ENCODE measurements around the gene CD33. TPM values are rescaled to one million over a fixed set of nuclear protein-coding genes. Genes with fewer than 3 reads are reported as not detected.

The CD33 gene
- total RNA-seq, 1 experiment from 2014 or later, result 0.13 TPM

DNA sequence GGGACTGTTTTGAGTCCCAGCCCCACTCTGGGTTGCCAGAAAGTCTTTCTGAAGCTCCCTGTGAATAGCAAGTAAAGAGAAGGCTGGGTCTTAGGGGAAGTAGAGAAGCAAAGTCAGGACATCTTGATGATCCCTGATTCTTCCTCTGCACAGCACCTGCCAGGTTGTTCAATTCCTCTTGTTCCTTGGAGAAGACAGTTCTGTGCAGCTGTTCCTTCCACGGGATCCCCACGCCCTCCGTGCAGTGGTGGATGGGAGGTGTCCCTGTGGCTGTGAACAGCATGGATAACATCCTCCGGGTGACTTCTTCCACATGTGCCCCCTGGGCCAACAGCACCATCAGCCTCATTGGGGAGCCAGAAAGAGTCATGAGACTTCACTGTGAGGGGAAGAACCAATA lies 57.5 kb downstream of the CD33 start:
- intact Hi-C loops (cut with micrococcal nuclease; ENCODE audit: unreplicated experiment), result no loop called here
- no peaks in the 10 kb centered on the region for H3K9me3 ChIP-seq (ENCODE audit: control insufficient read depth, insufficient read depth, low read depth, low read length)
- H3K36me3 ChIP-seq (ENCODE audit: control insufficient read depth, insufficient read depth, low read length), result no peaks in the 10 kb centered on the region
- in situ Hi-C loops (cut with HindIII; ENCODE audit: low pct_unique_long_range_greater_than_20kb, low sequenced_read_pairs), result no loop called here
- DNase-seq (ENCODE audit: low read depth, low spot score) (no peak), ATAC-seq (no peak)
- H3K4me1 ChIP-seq (ENCODE audit: control insufficient read depth, insufficient read depth, low read length), result no peaks in the 10 kb centered on the region
- TF ChIP-seq CTCF (IDR thresholded peaks at IDR 0.05), result no peak
- TF ChIP-seq TCF7L2 (IDR thresholded peaks at IDR 0.05; ENCODE audit: low read depth, low read length), result no peak
- no peak for TF ChIP-seq POLR2AphosphoS5 (IDR thresholded peaks at IDR 0.05; ENCODE audit: low read depth, low read length)
- TF ChIP-seq REST (IDR thresholded peaks at IDR 0.05; ENCODE audit: insufficient read depth in 1 of 2, low read depth in 2 of 2, low read length in 1 of 2), result no peak
- no peak for TF ChIP-seq SIN3A (IDR thresholded peaks at IDR 0.05; ENCODE audit: borderline replicate concordance, insufficient read depth, low read depth, low read length)
- H3K27me3 ChIP-seq (ENCODE audit: control insufficient read depth, insufficient read depth, low read length), result no peaks in the 10 kb centered on the region; the same call in 1 of the 2 replicates
- H3K4me3 ChIP-seq (ENCODE audit: low read depth in 2 of 2, low read length in 2 of 2), result no peak overlapping the region
- no TSS peak for BruUV-seq (replicated peaks)
- POLR2A ChIA-PET, result no interaction called here
- H3K27ac ChIP-seq (ENCODE audit: low read length), result no peak overlapping the region
- CTCF ChIA-PET, result no interaction called here

DNA sequence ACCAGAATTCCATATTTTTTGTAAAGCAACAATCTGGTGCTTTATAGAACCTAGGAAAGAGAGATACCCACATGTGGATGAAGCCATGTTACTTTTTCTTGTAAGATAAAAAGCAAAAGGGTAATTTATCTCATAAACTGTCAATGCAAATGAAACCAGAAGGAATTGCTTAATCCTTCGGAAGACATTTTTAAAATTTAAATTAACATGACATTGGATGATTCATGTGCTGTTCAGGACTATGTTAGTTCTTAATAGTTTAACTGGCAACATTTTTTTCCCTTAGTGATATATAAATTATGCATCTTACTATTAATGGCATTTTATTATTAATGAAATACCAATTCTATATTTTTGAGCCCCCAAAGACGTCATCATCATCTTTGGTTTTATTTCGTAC lies 60.8 kb downstream of the CD33 start:
- in situ Hi-C loops (cut with HindIII; ENCODE audit: low pct_unique_long_range_greater_than_20kb, low sequenced_read_pairs) (no loop called here), intact Hi-C loops (cut with micrococcal nuclease; ENCODE audit: unreplicated experiment) (no loop called here)
- no peak overlapping the region for H3K4me3 ChIP-seq (ENCODE audit: low read depth in 2 of 2, low read length in 2 of 2)
- ChIA-PET POLR2A (no interaction called here), CTCF (no interaction called here)
- H3K9me3 ChIP-seq (ENCODE audit: control insufficient read depth, insufficient read depth, low read depth, low read length), result no peaks in the 10 kb centered on the region
- H3K4me1 ChIP-seq (ENCODE audit: control insufficient read depth, insufficient read depth, low read length), result no peaks in the 10 kb centered on the region
- no peaks in the 10 kb centered on the region for H3K36me3 ChIP-seq (ENCODE audit: control insufficient read depth, insufficient read depth, low read length)
- TF ChIP-seq SIN3A (IDR thresholded peaks at IDR 0.05; ENCODE audit: borderline replicate concordance, insufficient read depth, low read depth, low read length) (no peak), POLR2AphosphoS5 (IDR thresholded peaks at IDR 0.05; ENCODE audit: low read depth, low read length) (no peak), REST (IDR thresholded peaks at IDR 0.05; ENCODE audit: insufficient read depth in 1 of 2, low read depth in 2 of 2, low read length in 1 of 2) (no peak), CTCF (IDR thresholded peaks at IDR 0.05) (no peak)
- H3K27me3 ChIP-seq (ENCODE audit: control insufficient read depth, insufficient read depth, low read length), result no peaks in the 10 kb centered on the region
- no peak for DNase-seq (ENCODE audit: low read depth, low spot score)
- ATAC-seq, result no peak
- H3K27ac ChIP-seq (ENCODE audit: low read length), result no peak overlapping the region
- BruUV-seq (replicated peaks), result no TSS peak

Small RNA genes lying within 50 kb of the gene (microRNA-seq; reads per million reads assigned to microRNA genes)
- gene MIR8074 (ENCODE audit: unreplicated experiment), result not detected

Other genes starting within 250 kb of the CD33 start
- not detected for gene KLK7, start 241.2 kb upstream of the CD33 start, total RNA-seq (2021; ENCODE audit: unreplicated experiment)
- gene KLK8, start 223.5 kb upstream of the CD33 start, total RNA-seq (2021; ENCODE audit: unreplicated experiment), result not detected
- not detected for gene KLK10, start 205.4 kb upstream of the CD33 start, total RNA-seq (2021; ENCODE audit: unreplicated experiment)
- not detected for gene KLK11, start 198.5 kb upstream of the CD33 start, total RNA-seq (2021; ENCODE audit: unreplicated experiment)
- gene KLK12, start 190.1 kb upstream of the CD33 start, total RNA-seq (2021; ENCODE audit: unreplicated experiment), result not detected
- not detected for gene KLK13, start 160.0 kb upstream of the CD33 start, total RNA-seq (2021; ENCODE audit: unreplicated experiment)
- gene KLK14, start 142.2 kb upstream of the CD33 start, total RNA-seq (2021; ENCODE audit: unreplicated experiment), result not detected
- gene CTU1, start 116.7 kb upstream of the CD33 start, total RNA-seq (2021; ENCODE audit: unreplicated experiment), result 9.3 TPM
- gene SIGLEC9, start 100.2 kb upstream of the CD33 start, total RNA-seq (2021; ENCODE audit: unreplicated experiment), result not detected
- gene SIGLEC7, start 82.8 kb upstream of the CD33 start, total RNA-seq (2021; ENCODE audit: unreplicated experiment), result not detected
- gene SIGLECL1, start 26.0 kb downstream of the CD33 start, total RNA-seq (2021; ENCODE audit: unreplicated experiment), result not detected
- gene IGLON5, start 86.6 kb downstream of the CD33 start, total RNA-seq (2021; ENCODE audit: unreplicated experiment), result 0.13 TPM
- gene VSIG10L, start 117.1 kb downstream of the CD33 start, total RNA-seq (2021; ENCODE audit: unreplicated experiment), result 3.3 TPM
- gene ETFB, start 141.3 kb downstream of the CD33 start, total RNA-seq (2021; ENCODE audit: unreplicated experiment), result 66.2 TPM
- 0.95 TPM for gene CLDND2, start 143.9 kb downstream of the CD33 start, total RNA-seq (2021; ENCODE audit: unreplicated experiment)
- gene NKG7, start 147.6 kb downstream of the CD33 start, total RNA-seq (2021; ENCODE audit: unreplicated experiment), result 0.23 TPM
- gene LIM2, start 162.9 kb downstream of the CD33 start, total RNA-seq (2021; ENCODE audit: unreplicated experiment), result not detected
- not detected for gene C19orf84, start 165.5 kb downstream of the CD33 start, total RNA-seq (2021; ENCODE audit: unreplicated experiment)
- not detected for gene SIGLEC10, start 192.6 kb downstream of the CD33 start, total RNA-seq (2021; ENCODE audit: unreplicated experiment)
- gene SIGLEC8, start 233.4 kb downstream of the CD33 start, total RNA-seq (2021; ENCODE audit: unreplicated experiment), result not detected

All from Panc1 (cell line).